Breast epithelium (tissue), 4 donors: ENCODE results near the gene CNTNAP2. TPM values are rescaled to one million over a fixed set of nuclear protein-coding genes. Genes with fewer than 3 reads are reported as not detected.

Experiments used
- DNase-seq, 2 donors: peaks; one replicate each; pipeline ENCODE4 v3.0.0-alpha.2; 2019; ENCODE audit warnings: low spot score in 2 of 2
- H3K27ac ChIP-seq, 2 donors: fragments of 200-600 bp; sonication (generic) in 1 of 2; one replicate each; pipeline ENCODE4 v1.5.1; 2016 to 2019; ENCODE audit warnings: mild to moderate bottlenecking in 1 of 2
- H3K27me3 ChIP-seq, 2 donors: fragments of 200-600 bp; sonication (generic) in 1 of 2; one replicate each; pipeline versions ENCODE4 v1.5.1 to v1.6.0; 2017 to 2019; ENCODE audit warnings: control low read depth in 1 of 2, mild to moderate bottlenecking in 1 of 2
- H3K36me3 ChIP-seq: fragments of 200-600 bp; one replicate; pipeline ENCODE4 v1.5.1; 2019
- H3K4me1 ChIP-seq, 2 donors: fragments of 200-600 bp; sonication (generic); one replicate each; pipeline ENCODE4 v1.5.1; 2016 to 2019; ENCODE audit warnings: control low read depth in 1 of 2
- H3K4me3 ChIP-seq, 3 donors: fragments of 200-600 bp; sonication (generic); 1 replicate in 2 of 3; 2 replicates in 1 of 3; pipeline ENCODE4 v1.5.1; 2016 to 2019; ENCODE audit warnings: mild to moderate bottlenecking in 3 of 3, moderate library complexity in 2 of 3
- H3K9me3 ChIP-seq, 2 donors: fragments of 200-600 bp; sonication (generic) in 1 of 2; one replicate each; pipeline ENCODE4 v1.5.1; 2016 to 2019; ENCODE audit warnings: control low read depth in 1 of 2
- POLR2A ChIP-seq: fragments of 450-650 bp; IDR thresholded peaks from one replicate; pipeline ENCODE4 v1.6.1; 2016; ENCODE audit warnings: antibody characterized with exemption, mild to moderate bottlenecking, moderate library complexity
- POLR2AphosphoS5 ChIP-seq, 3 donors: sonication (generic); formaldehyde crosslinking; IDR thresholded peaks; one replicate each; pipeline ENCODE4 v1.6.1; 2017; ENCODE audit warnings: antibody characterized with exemption in 3 of 3
- intact Hi-C: fragments of 100-400 bp; cut with DNase I; formaldehyde crosslinking; loops from one replicate; pipeline ENCODE4 v1.15.1; 2023; ENCODE audit warnings: low total_unique reads
- total RNA-seq, 3 donors: library from RNA; depleted of rRNA; stranded (reverse); fragments of >200 nt; gene quantifications; one replicate each; pipeline ENCODE4 v1.1.0, GENCODE V29; 2016
- TF ChIP-seq, protein P1 (sequence below), 3 donors: fragments of 450-650 bp; IDR thresholded peaks; one replicate each; pipeline ENCODE4 v1.5.1; 2016 to 2017; ENCODE audit warnings: antibody characterized with exemption in 3 of 3, mild to moderate bottlenecking in 3 of 3, moderate library complexity in 3 of 3

Gene CNTNAP2
- total RNA-seq, 3 donors from 2014 or later = 0.29 to 0.66 TPM; not detected in 1

DNA sequence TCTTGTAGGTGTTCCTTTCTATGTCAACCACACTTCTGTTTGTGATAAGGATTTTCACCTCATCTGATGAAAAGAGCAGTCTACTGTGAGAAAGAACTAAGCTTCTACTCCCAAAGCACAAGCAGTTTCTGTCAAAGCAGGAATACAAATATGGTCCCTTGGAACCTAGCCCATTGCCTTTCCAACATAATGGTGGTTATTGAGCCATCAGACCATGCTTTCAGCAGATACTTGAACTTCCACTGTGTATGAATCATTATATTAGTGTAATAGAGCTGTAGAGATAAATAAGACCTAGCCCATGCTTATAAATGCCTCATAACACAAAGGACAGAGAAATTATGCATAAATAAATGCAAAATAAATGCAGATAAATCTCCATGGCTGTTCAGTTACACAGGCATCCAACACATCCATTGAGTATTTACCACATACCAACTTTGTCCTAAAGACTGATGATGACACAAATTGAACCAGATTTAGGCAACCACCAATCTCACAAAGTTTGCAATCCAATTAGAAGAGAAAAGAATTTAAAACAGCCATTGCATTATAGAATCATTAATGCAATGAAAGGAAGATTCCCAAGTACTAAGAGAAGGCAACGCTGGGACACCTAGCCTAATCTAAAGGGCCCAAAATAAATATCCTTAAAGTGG lies 1744.6 kb downstream of the CNTNAP2 start:
- no peak for DNase-seq
- no peaks in the 10 kb centered on the region for H3K27me3 ChIP-seq
- intact Hi-C loops = no loop called here
- no peaks in the 10 kb centered on the region for H3K9me3 ChIP-seq
- H3K27ac ChIP-seq = no peak overlapping the region
- no peak for TF ChIP-seq POLR2AphosphoS5 (IDR thresholded peaks at IDR 0.05)
- no peak for TF ChIP-seq POLR2A
- TF ChIP-seq, protein P1, sequence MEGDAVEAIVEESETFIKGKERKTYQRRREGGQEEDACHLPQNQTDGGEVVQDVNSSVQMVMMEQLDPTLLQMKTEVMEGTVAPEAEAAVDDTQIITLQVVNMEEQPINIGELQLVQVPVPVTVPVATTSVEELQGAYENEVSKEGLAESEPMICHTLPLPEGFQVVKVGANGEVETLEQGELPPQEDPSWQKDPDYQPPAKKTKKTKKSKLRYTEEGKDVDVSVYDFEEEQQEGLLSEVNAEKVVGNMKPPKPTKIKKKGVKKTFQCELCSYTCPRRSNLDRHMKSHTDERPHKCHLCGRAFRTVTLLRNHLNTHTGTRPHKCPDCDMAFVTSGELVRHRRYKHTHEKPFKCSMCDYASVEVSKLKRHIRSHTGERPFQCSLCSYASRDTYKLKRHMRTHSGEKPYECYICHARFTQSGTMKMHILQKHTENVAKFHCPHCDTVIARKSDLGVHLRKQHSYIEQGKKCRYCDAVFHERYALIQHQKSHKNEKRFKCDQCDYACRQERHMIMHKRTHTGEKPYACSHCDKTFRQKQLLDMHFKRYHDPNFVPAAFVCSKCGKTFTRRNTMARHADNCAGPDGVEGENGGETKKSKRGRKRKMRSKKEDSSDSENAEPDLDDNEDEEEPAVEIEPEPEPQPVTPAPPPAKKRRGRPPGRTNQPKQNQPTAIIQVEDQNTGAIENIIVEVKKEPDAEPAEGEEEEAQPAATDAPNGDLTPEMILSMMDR (IDR thresholded peaks at IDR 0.05) = no peak
- no peaks in the 10 kb centered on the region for H3K36me3 ChIP-seq
- H3K4me1 ChIP-seq = no peaks in the 10 kb centered on the region
- H3K4me3 ChIP-seq = no peak overlapping the region

DNA sequence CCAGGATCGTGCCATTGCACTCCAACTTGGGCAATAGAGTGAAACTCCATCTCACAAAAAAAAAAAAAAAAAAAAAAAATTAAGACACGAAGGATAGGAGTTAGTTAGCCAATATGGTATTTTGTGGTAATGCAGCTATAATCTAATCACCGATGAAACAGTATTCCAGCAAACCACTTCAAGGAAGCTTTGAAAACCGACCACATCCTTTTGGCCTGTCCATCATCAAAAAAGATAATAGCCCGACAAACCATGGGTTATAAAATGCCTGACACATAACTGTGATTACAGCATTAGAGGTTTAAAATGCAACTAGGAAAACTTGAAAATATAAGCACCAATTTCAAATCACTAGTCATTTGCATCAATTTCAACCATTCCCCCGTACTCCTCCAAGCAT lies 1745.3 kb downstream of the CNTNAP2 start:
- intact Hi-C loops = no loop called here
- no peak for DNase-seq
- Histone ChIP-seq H3K4me1 (no peaks in the 10 kb centered on the region), H3K9me3 (no peaks in the 10 kb centered on the region), H3K4me3 (no peak overlapping the region), H3K27ac (no peak overlapping the region), H3K27me3 (no peaks in the 10 kb centered on the region), H3K36me3 (no peaks in the 10 kb centered on the region)
- TF ChIP-seq POLR2A (no peak), POLR2AphosphoS5 (IDR thresholded peaks at IDR 0.05) (no peak)
- TF ChIP-seq, protein P1 (IDR thresholded peaks at IDR 0.05) = no peak

DNA sequence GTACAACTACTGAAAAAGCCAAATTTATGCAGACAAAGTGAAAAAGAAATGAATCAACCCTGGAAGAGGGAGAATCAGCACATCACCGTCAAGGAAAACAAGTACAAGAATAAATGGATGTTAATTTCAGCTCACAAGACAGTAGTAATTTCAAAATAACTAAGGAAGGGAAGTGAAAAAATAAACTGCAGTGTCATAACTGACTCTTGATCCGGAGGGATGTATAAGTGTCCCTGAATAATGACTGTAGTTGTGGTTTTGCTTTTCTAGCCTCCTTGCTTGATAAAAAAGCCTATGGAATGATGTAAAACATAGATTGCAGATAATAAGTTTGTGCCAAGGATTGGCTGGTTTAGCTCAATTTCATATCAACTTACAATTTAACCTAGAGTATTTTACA lies 1752.9 kb downstream of the CNTNAP2 start:
- DNase-seq = no peak
- H3K9me3 ChIP-seq = no peaks in the 10 kb centered on the region
- H3K27ac ChIP-seq = no peak overlapping the region
- H3K36me3 ChIP-seq = no peaks in the 10 kb centered on the region
- H3K27me3 ChIP-seq = no peaks in the 10 kb centered on the region
- TF ChIP-seq POLR2AphosphoS5 (IDR thresholded peaks at IDR 0.05) = no peak
- TF ChIP-seq, protein P1 (IDR thresholded peaks at IDR 0.05) = no peak
- TF ChIP-seq POLR2A = no peak
- no peaks in the 10 kb centered on the region for H3K4me1 ChIP-seq
- intact Hi-C loops = no loop called here
- no peak overlapping the region for H3K4me3 ChIP-seq

DNA sequence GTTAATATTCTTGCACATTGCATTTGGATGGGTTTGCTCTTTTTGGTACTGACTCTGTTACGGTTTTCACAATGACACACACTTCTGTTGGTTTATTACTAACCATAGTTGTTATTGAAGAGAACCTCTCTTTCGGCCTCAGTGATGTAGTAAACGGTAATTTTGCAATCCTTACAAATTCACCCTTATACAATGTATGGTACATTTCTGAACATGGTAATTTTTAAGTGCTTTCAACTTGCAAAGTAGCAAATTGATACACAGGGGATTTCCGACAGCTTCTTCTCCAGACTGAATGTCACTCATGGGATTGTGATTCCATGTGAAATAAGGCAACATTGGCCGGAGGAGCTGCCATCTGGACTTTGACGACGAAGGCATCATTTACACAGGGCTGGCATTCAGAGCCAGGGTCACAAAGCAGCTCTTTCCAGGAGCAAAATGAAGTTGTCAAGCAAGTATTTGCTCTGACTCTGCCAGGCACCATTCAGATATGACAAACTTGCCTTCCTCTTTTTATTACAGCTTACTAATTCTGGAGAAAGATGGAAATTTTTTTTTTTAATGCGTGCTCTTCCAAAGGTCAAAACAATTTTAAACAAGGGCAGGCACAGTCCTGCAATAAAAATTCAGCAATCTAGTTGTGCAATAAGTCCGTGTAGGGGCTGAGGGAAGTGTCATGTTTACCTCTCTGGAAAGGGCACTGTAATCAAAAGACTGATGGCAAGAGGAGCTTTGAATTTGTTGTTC lies 1762.5 kb downstream of the CNTNAP2 start:
- Histone ChIP-seq H3K4me1 (no peaks in the 10 kb centered on the region), H3K27ac (no peak overlapping the region), H3K36me3 (no peaks in the 10 kb centered on the region), H3K27me3 (no peaks in the 10 kb centered on the region), H3K4me3 (no peak overlapping the region), H3K9me3 (no peaks in the 10 kb centered on the region)
- intact Hi-C loops = no loop called here
- no peak for DNase-seq
- TF ChIP-seq POLR2A (no peak), POLR2AphosphoS5 (IDR thresholded peaks at IDR 0.05) (no peak)
- TF ChIP-seq, protein P1 (IDR thresholded peaks at IDR 0.05) = no peak

DNA sequence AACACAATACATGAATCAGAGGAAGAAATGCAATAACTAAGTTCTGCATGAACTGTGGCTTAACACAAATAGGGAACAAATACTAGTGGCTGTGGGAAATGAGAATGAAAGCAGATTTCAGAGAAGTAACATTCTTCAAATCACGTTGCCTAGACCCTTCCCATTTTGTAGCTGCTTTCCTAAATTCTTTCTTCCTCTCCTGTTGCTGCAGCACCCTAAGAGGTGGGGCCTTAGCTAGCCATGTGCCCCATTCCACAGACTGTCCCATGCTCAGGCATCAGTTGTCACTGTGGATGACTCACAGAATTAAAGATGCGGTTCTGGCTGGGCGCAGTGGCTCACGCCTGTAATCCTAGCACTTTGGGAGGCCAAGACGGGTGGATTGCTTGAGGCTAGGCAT lies 1769.3 kb downstream of the CNTNAP2 start:
- no peak for DNase-seq
- intact Hi-C loops = no loop called here

More for the DNA sequence above, 1769.3 kb downstream of the CNTNAP2 start:
- Histone ChIP-seq H3K4me3 (no peak overlapping the region), H3K36me3 (no peaks in the 10 kb centered on the region), H3K27ac (no peak overlapping the region), H3K4me1 (no peaks in the 10 kb centered on the region), H3K27me3 (no peaks in the 10 kb centered on the region), H3K9me3 (no peaks in the 10 kb centered on the region)
- no peak for TF ChIP-seq POLR2AphosphoS5 (IDR thresholded peaks at IDR 0.05)
- TF ChIP-seq, protein P1 (IDR thresholded peaks at IDR 0.05) = no peak
- no peak for TF ChIP-seq POLR2A
